ENCODE data around the gene HTR2C. TPM values are rescaled to one million over a fixed set of nuclear protein-coding genes. Genes with fewer than 3 reads are reported as not detected.
"Not testable (repeated sequence)": the region's sequence is repeated elsewhere in the genome, so short reads cannot be mapped to it uniquely, and the experiment has no call there.

Gene HTR2C
- total RNA-seq, 2 experiments from 2014 or later: not detected

GRCh38 chrX:114937090-114937489 lies 353.2 kb downstream of the HTR2C start:
- H3K4me1 Mint-ChIP-seq; H3K36me3 Mint-ChIP-seq (ENCODE audit: low read depth); H3K27ac Mint-ChIP-seq; H3K27me3 Mint-ChIP-seq; H3K4me3 Mint-ChIP-seq; CTCF ChIA-PET; H3K9me3 Mint-ChIP-seq; POLR2A ChIA-PET; DNase-seq: not testable (repeated sequence)

GRCh38 chrX:114952696-114953095 lies 368.8 kb downstream of the HTR2C start:
- Mint-ChIP-seq H3K4me3 (no peak overlapping the region), H3K27ac (no peak overlapping the region), H3K36me3 (ENCODE audit: low read depth) (no peaks in the 10 kb centered on the region), H3K9me3 (peaks cover 3% of the 10 kb centered on the region), H3K4me1 (no peaks in the 10 kb centered on the region), H3K27me3 (no peaks in the 10 kb centered on the region)
- ChIA-PET POLR2A (no interaction called here), CTCF (no interaction called here)
- no peak for DNase-seq

Data from activated CD4-positive, alpha-beta memory T cell treated with anti-CD3 and anti-CD28 coated beads, Interleukin-2, amount 10 ng/mL, durations not matched to agents 7 days and 5 days (primary cell).